ENCODE measurements around the gene KRTAP5-3.

KRTAP5-3 gene

GRCh38 chr11:1642288-1643145 lies 34.3 kb upstream of the KRTAP5-3 start:
- DNase-seq (ENCODE audit: low read depth): no peak
- no peak for TF ChIP-seq CTCF (IDR thresholded peaks at IDR 0.05; ENCODE audit: control insufficient read depth, extremely low read depth, insufficient read depth)
- H3K4me3 ChIP-seq (ENCODE audit: low read depth, low read length): no peak overlapping the region

- TF ChIP-seq CTCF (IDR thresholded peaks at IDR 0.05; ENCODE audit: control insufficient read depth, extremely low read depth, insufficient read depth): no peak
- no peak for DNase-seq (ENCODE audit: low read depth)
- no peak overlapping the region for H3K4me3 ChIP-seq (ENCODE audit: low read depth, low read length)
Measured at GRCh38 chr11:1641096-1641495, 32.8 kb upstream of the KRTAP5-3 start.

GRCh38 chr11:1640076-1640946 lies 32.0 kb upstream of the KRTAP5-3 start:
- TF ChIP-seq CTCF (IDR thresholded peaks at IDR 0.05; ENCODE audit: control insufficient read depth, extremely low read depth, insufficient read depth): peak; percentile 94
- DNase-seq (ENCODE audit: low read depth): peak; percentile 53
- H3K4me3 ChIP-seq (ENCODE audit: low read depth, low read length): no peak overlapping the region

GRCh38 chr11:1639666-1640065 lies 31.4 kb upstream of the KRTAP5-3 start:
- TF ChIP-seq CTCF (IDR thresholded peaks at IDR 0.05; ENCODE audit: control insufficient read depth, extremely low read depth, insufficient read depth): no peak
- no peak for DNase-seq (ENCODE audit: low read depth)
- no peak overlapping the region for H3K4me3 ChIP-seq (ENCODE audit: low read depth, low read length)

- H3K4me3 ChIP-seq (ENCODE audit: low read depth, low read length): no peak overlapping the region
- no peak for TF ChIP-seq CTCF (IDR thresholded peaks at IDR 0.05; ENCODE audit: control insufficient read depth, extremely low read depth, insufficient read depth)
- no peak for DNase-seq (ENCODE audit: low read depth)
Measured at GRCh38 chr11:1639102-1639620, 30.9 kb upstream of the KRTAP5-3 start.

GRCh38 chr11:1638344-1638743 lies 30.1 kb upstream of the KRTAP5-3 start:
- H3K4me3 ChIP-seq (ENCODE audit: low read depth, low read length): no peak overlapping the region
- no peak for DNase-seq (ENCODE audit: low read depth)
- no peak for TF ChIP-seq CTCF (IDR thresholded peaks at IDR 0.05; ENCODE audit: control insufficient read depth, extremely low read depth, insufficient read depth)

All from LNCaP clone FGC (cell line).